Astrocyte (in vitro differentiated cells and primary cell): ENCODE measurements around the gene ILDR1.

ENCODE experiments used
- CTCF ChIP-seq: IDR thresholded peaks from 2 replicates; pipeline ENCODE4 v1.5.1; 2011; ENCODE audit warnings: low read depth, mild to moderate bottlenecking, inconsistent platforms, low read length, moderate library complexity; ENCODE audit not compliant: insufficient read depth
- EZH2 ChIP-seq: IDR thresholded peaks from 2 replicates; pipeline ENCODE4 v1.6.1; 2012; ENCODE audit warnings: mild to moderate bottlenecking, low read length, inconsistent platforms; ENCODE audit not compliant: insufficient read depth

GRCh38 chr3:121998030-121998580 lies 23.9 kb downstream of the ILDR1 start:
- TF ChIP-seq EZH2 (no peak), CTCF (no peak)
